HG03060 (cell line): Measurements from ENCODE around the gene SLC45A1.

Source experiments
- ATAC-seq: cut with Tn5 transposase; IDR thresholded peaks from one replicate; pipeline ENCODE4 v1.9.1; 2021; ENCODE audit warnings: low read depth, moderate number of reproducible peaks; ENCODE audit not compliant: unreplicated experiment

The SLC45A1 gene

GRCh38 chr1:8334106-8334851, 16.4 kb downstream of the SLC45A1 start:
- no peak for ATAC-seq

- no peak for ATAC-seq
Measured at GRCh38 chr1:8335246-8335645, 17.3 kb downstream of the SLC45A1 start.

GRCh38 chr1:8337776-8338525, 20.0 kb downstream of the SLC45A1 start:
- no peak for ATAC-seq

- no peak for ATAC-seq
Measured at GRCh38 chr1:8338526-8339202, 20.8 kb downstream of the SLC45A1 start.

GRCh38 chr1:8339203-8339600, 21.3 kb downstream of the SLC45A1 start:
- no peak for ATAC-seq

GRCh38 chr1:8340448-8340847, 22.5 kb downstream of the SLC45A1 start:
- ATAC-seq, result no peak

GRCh38 chr1:8342325-8342724, 24.4 kb downstream of the SLC45A1 start:
- no peak for ATAC-seq

GRCh38 chr1:8343044-8343443, 25.1 kb downstream of the SLC45A1 start:
- ATAC-seq, result no peak

GRCh38 chr1:8343464-8344001, 25.6 kb downstream of the SLC45A1 start:
- no peak for ATAC-seq

GRCh38 chr1:8344893-8345507, 27.1 kb downstream of the SLC45A1 start:
- no peak for ATAC-seq

- no peak for ATAC-seq
Measured at GRCh38 chr1:8345621-8346415, 27.9 kb downstream of the SLC45A1 start.

- ATAC-seq, result no peak
Measured at GRCh38 chr1:8347635-8348034, 29.7 kb downstream of the SLC45A1 start.

GRCh38 chr1:8348047-8348776, 30.3 kb downstream of the SLC45A1 start:
- no peak for ATAC-seq

- ATAC-seq, result no peak
Measured at GRCh38 chr1:8348777-8349472, 31.0 kb downstream of the SLC45A1 start.

- ATAC-seq, result no peak
Measured at GRCh38 chr1:8349473-8349865, 31.6 kb downstream of the SLC45A1 start.

GRCh38 chr1:8349961-8350360, 32.0 kb downstream of the SLC45A1 start:
- no peak for ATAC-seq

- ATAC-seq, result no peak
Measured at GRCh38 chr1:8350914-8351684, 33.2 kb downstream of the SLC45A1 start.
